Measurements from ENCODE around the gene DNAJC17.

Gene DNAJC17

GRCh38 chr15:40807028-40807887 is at the start of gene DNAJC17, which contains the start of gene ZFYVE19:
TSS of gene DNAJC17 (minus strand) at chr15:40807473. CDS start at chr15:40807446, 27 bp downstream.
TSS of gene ZFYVE19 (plus strand) at chr15:40807089. CDS start at chr15:40807590, 501 bp downstream.
- peak; percentile 84 to 90 (median 89) for DNase-seq (ENCODE audit: low read depth in 2 of 3, low spot score in 2 of 3)

GRCh38 chr15:40856746-40857145 is 49.5 kb upstream of the DNAJC17 start:
- DNase-seq (ENCODE audit: low read depth in 2 of 3, low spot score in 2 of 3): no peak

GRCh38 chr15:40855706-40856234 is 48.5 kb upstream of the DNAJC17 start:
- DNase-seq (ENCODE audit: low read depth in 2 of 3, low spot score in 2 of 3): no peak

- no peak for DNase-seq (ENCODE audit: low read depth in 2 of 3, low spot score in 2 of 3)
These were observed 46.9 kb upstream of the DNAJC17 start for GRCh38 chr15:40854161-40854560.

- DNase-seq (ENCODE audit: low read depth in 2 of 3, low spot score in 2 of 3): no peak
These were observed 46.1 kb upstream of the DNAJC17 start for GRCh38 chr15:40853241-40853890.

- DNase-seq (ENCODE audit: low read depth in 2 of 3, low spot score in 2 of 3): no peak
These were observed 45.3 kb upstream of the DNAJC17 start for GRCh38 chr15:40852529-40852928.

- no peak for DNase-seq (ENCODE audit: low read depth in 2 of 3, low spot score in 2 of 3)
These were observed 43.4 kb upstream of the DNAJC17 start for GRCh38 chr15:40850576-40851112.

GRCh38 chr15:40847223-40847961 is 40.1 kb upstream of the DNAJC17 start:
- DNase-seq (ENCODE audit: low read depth in 2 of 3, low spot score in 2 of 3): no peak

- no peak for DNase-seq (ENCODE audit: low read depth in 2 of 3, low spot score in 2 of 3)
These were observed 39.6 kb upstream of the DNAJC17 start for GRCh38 chr15:40846841-40847222.

GRCh38 chr15:40845511-40846284 is 38.4 kb upstream of the DNAJC17 start:
- DNase-seq (ENCODE audit: low read depth in 2 of 3, low spot score in 2 of 3): no peak

GRCh38 chr15:40845036-40845435 is 37.8 kb upstream of the DNAJC17 start:
- no peak for DNase-seq (ENCODE audit: low read depth in 2 of 3, low spot score in 2 of 3)

GRCh38 chr15:40844696-40845030 is 37.4 kb upstream of the DNAJC17 start:
- DNase-seq (ENCODE audit: low read depth in 2 of 3, low spot score in 2 of 3): peak; percentile 6 to 43 (median 16)

GRCh38 chr15:40843885-40844695 is 36.8 kb upstream of the DNAJC17 start, which contains the start of gene SPINT1:
TSS of gene SPINT1 (plus strand) at chr15:40844048. CDS start at chr15:40844555, 507 bp downstream.
- DNase-seq (ENCODE audit: low read depth in 2 of 3, low spot score in 2 of 3): peak; percentile 23 to 56 (median 38)

- no peak for DNase-seq (ENCODE audit: low read depth in 2 of 3, low spot score in 2 of 3)
These were observed 36.1 kb upstream of the DNAJC17 start for GRCh38 chr15:40843261-40843884.

- DNase-seq (ENCODE audit: low read depth in 2 of 3, low spot score in 2 of 3): no peak
These were observed 34.5 kb upstream of the DNAJC17 start for GRCh38 chr15:40841741-40842140.

- DNase-seq (ENCODE audit: low read depth in 2 of 3, low spot score in 2 of 3): no peak
These were observed 31.5 kb upstream of the DNAJC17 start for GRCh38 chr15:40838756-40839155.

- no peak for DNase-seq (ENCODE audit: low read depth in 2 of 3, low spot score in 2 of 3)
These were observed 28.7 kb upstream of the DNAJC17 start for GRCh38 chr15:40836020-40836419.

GRCh38 chr15:40832903-40833302 is 25.6 kb upstream of the DNAJC17 start:
- no peak for DNase-seq (ENCODE audit: low read depth in 2 of 3, low spot score in 2 of 3)

- DNase-seq (ENCODE audit: low read depth in 2 of 3, low spot score in 2 of 3): no peak
These were observed 24.6 kb upstream of the DNAJC17 start for GRCh38 chr15:40831861-40832260.

Data from activated CD8-positive, alpha-beta memory T cell treated with anti-CD3 and anti-CD28 coated beads for 48 hours (primary cell).